SH-SY5Y (cell line): Measurements from ENCODE around the gene IRF3.

Experiments
- GATA2 ChIP-seq: IDR thresholded peaks from 2 replicates; pipeline ENCODE4 v1.6.1; 2011; ENCODE audit warnings: mild to moderate bottlenecking, low read depth, low read length
- GATA3 ChIP-seq: IDR thresholded peaks from 2 replicates; pipeline ENCODE4 v1.6.1; 2011; ENCODE audit warnings: low read depth, mild to moderate bottlenecking, low read length, moderate library complexity

The IRF3 gene

GRCh38 chr19:49652551-49653465 is 12.8 kb downstream of the IRF3 start:
- no peak for TF ChIP-seq GATA3
- TF ChIP-seq GATA2 = no peak

- TF ChIP-seq GATA3 = no peak
- TF ChIP-seq GATA2 = no peak
Measured at GRCh38 chr19:49651820-49652550, 13.7 kb downstream of the IRF3 start.

GRCh38 chr19:49651029-49651819 is 14.4 kb downstream of the IRF3 start:
- TF ChIP-seq GATA3 (no peak), GATA2 (no peak)

- TF ChIP-seq GATA3 (no peak), GATA2 (no peak)
Measured at GRCh38 chr19:49646586-49646985, 19.1 kb downstream of the IRF3 start.

GRCh38 chr19:49645995-49646394 is 19.7 kb downstream of the IRF3 start:
- TF ChIP-seq GATA2 = no peak
- TF ChIP-seq GATA3 = no peak

GRCh38 chr19:49645592-49645991 is 20.1 kb downstream of the IRF3 start:
- no peak for TF ChIP-seq GATA2
- no peak for TF ChIP-seq GATA3

GRCh38 chr19:49643466-49643865 is 22.2 kb downstream of the IRF3 start:
- TF ChIP-seq GATA2 (no peak), GATA3 (no peak)

GRCh38 chr19:49642492-49643035 is 23.1 kb downstream of the IRF3 start:
- TF ChIP-seq GATA3 (no peak), GATA2 (peak; percentile 75)

- TF ChIP-seq GATA3 (no peak), GATA2 (no peak)
Measured at GRCh38 chr19:49641688-49642491, 23.8 kb downstream of the IRF3 start, which contains the start of gene SCAF1. SCAF1 (plus strand) TSS chr19:49642209; CDS start chr19:49645027, 2,818 bp downstream.

- no peak for TF ChIP-seq GATA2
- no peak for TF ChIP-seq GATA3
Measured at GRCh38 chr19:49640113-49640898, 25.4 kb downstream of the IRF3 start, which contains the start of gene RRAS. RRAS (minus strand) TSS chr19:49640143; CDS start chr19:49640098, 45 bp downstream.

- no peak for TF ChIP-seq GATA2
- TF ChIP-seq GATA3 = no peak
Measured at GRCh38 chr19:49639401-49640112, 26.1 kb downstream of the IRF3 start.
